ENCODE data around the gene TNIP2. TPM values are rescaled to one million over a fixed set of nuclear protein-coding genes. Genes with fewer than 3 reads are reported as not detected.

Gene TNIP2
- total RNA-seq, 1 experiment from 2014 or later: 41.0 TPM

DNA sequence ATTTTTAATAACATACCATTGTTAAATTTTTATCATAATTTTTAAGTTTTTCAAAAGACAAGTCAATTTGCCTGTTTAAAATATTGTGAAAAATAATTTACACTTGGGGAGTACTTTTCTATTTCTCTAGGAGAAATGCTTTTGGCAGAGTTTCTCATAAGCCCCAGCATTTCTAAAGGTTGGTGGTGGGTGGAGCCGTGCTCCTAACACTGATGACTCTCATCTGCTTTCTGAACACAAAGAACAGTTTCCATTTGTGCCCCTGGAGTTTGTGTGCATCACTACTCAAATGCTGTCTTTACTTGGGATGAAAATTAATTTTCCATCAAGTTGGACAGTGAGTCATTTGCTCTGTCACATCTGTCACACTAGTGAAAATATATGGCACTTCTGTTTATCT is 57.6 kb downstream of the TNIP2 start:
- Histone ChIP-seq H3K79me2 (ENCODE audit: insufficient read depth, low read length) (no peaks in the 10 kb centered on the region), H4K20me1 (ENCODE audit: insufficient read depth) (peaks cover 3% of the 10 kb centered on the region; the same call in 1 of the 2 replicates), H3K4me1 (ENCODE audit: control insufficient read depth in 1 of 2, insufficient read depth in 2 of 2, low read length in 2 of 2) (no peaks in the 10 kb centered on the region), H3K9ac (ENCODE audit: low read length) (no peak overlapping the region), H3K36me3 (ENCODE audit: control insufficient read depth in 1 of 2, insufficient read depth in 2 of 2, low read length in 2 of 2) (peaks cover 40 to 48% of the 10 kb centered on the region in 2 experiments; a peak in 3 of 4 replicates), H2AFZ (ENCODE audit: low read depth, low read length, poor library complexity, severe bottlenecking) (no peak overlapping the region), H3K27me3 (ENCODE audit: insufficient read depth, low read length) (no peaks in the 10 kb centered on the region), H3K4me3 (replicated peaks in 1 of 2; ENCODE audit: low read depth in 1 of 2, low read length in 2 of 2) (no peak overlapping the region), H3K27ac (ENCODE audit: low read depth, low read length) (no peak overlapping the region), H3K9me2 (ENCODE audit: insufficient read depth) (no peaks in the 10 kb centered on the region), H3K9me3 (ENCODE audit: control insufficient read depth in 1 of 2, insufficient read depth in 1 of 2, low read depth in 1 of 2, low read length in 2 of 2) (no peaks in the 10 kb centered on the region), H3K4me2 (ENCODE audit: low read length) (no peak overlapping the region)
- POLR2A ChIA-PET: no interaction called here
- BruUV-seq (replicated peaks): no TSS peak
- RAD21 ChIA-PET (ENCODE audit: low non-redundant PET in 1 of 2, low total read pairs in 2 of 2, uncharacterized antibody in 2 of 2, unreplicated experiment in 2 of 2): no interaction called here
- intact Hi-C loops (cut with micrococcal nuclease): no loop called here
- no peak for DNase-seq (ENCODE audit: low read depth, low spot score)
- TF ChIP-seq ZNF274 (IDR thresholded peaks at IDR 0.05; ENCODE audit: low read depth, low read length) (no peak), SRF (IDR thresholded peaks at IDR 0.05; ENCODE audit: low read depth) (no peak), CBX3 (IDR thresholded peaks at IDR 0.05; ENCODE audit: low read depth) (no peak), MAX (IDR thresholded peaks at IDR 0.05) (no peak), EGR1 (IDR thresholded peaks at IDR 0.05; ENCODE audit: low read depth) (no peak), EZH2 (IDR thresholded peaks at IDR 0.05) (no peak), SIN3A (IDR thresholded peaks at IDR 0.05; ENCODE audit: low read depth) (no peak), ATF3 (IDR thresholded peaks at IDR 0.05) (no peak), POLR2A (IDR thresholded peaks at IDR 0.05; ENCODE audit: borderline replicate concordance, extremely low read depth, insufficient read depth, insufficient read length) (no peak), TCF7L2 (IDR thresholded peaks at IDR 0.05; ENCODE audit: borderline replicate concordance, extremely low read depth, insufficient read depth, insufficient read length) (no peak), POLR2AphosphoS5 (IDR thresholded peaks at IDR 0.05; ENCODE audit: low read depth, low read length) (no peak), ELF1 (IDR thresholded peaks at IDR 0.05; ENCODE audit: borderline replicate concordance, low read depth) (no peak), ZFX (IDR thresholded peaks at IDR 0.05) (no peak), ZBTB33 (IDR thresholded peaks at IDR 0.05; ENCODE audit: extremely low read depth, insufficient replicate concordance, low read length) (no peak), CTCF (IDR thresholded peaks at IDR 0.05 in 2 of 3, conservative IDR thresholded peaks at IDR 0.05 in 1 of 3; ENCODE audit: borderline replicate concordance in 1 of 3, insufficient read depth in 1 of 3, low read depth in 2 of 3, low read length in 2 of 3) (no peak), RAD21 (IDR thresholded peaks at IDR 0.05; ENCODE audit: low read depth) (no peak), SP1 (IDR thresholded peaks at IDR 0.05; ENCODE audit: low read depth) (no peak), JUND (IDR thresholded peaks at IDR 0.05) (no peak), YY1 (IDR thresholded peaks at IDR 0.05; ENCODE audit: extremely low read depth, insufficient replicate concordance, low read depth, low read length) (no peak)
- ATAC-seq: no peak
- CTCF ChIA-PET: no interaction called here

Measured in HCT116 (cell line).